ENCODE data around the gene CD3D. TPM values are rescaled to one million over a fixed set of nuclear protein-coding genes. Genes with fewer than 3 reads are reported as not detected.

Gene CD3D
- total and polyA plus RNA-seq, 2 donors (not counting 1 experiment from before 2014, with no cell fraction given) = not detected

DNA sequence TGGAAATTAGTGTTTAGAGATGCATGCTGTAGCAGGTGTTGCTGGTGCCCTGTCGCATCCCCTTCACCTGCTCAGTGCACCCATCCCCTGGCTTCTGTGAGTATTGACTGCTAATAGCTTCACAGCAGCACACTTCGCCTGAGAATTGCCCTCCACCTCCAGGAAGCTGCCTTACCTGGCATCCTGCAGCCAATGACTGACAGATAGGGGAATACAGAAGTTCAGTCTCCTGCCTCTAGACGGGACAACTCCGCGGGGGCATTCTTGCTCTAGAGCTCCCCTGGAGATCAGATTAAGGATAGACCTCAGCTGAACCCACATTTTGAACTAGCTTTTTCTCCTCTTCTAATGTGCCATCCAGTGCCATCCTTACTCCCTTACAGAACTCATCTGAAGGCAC lies 47.3 kb downstream of the CD3D start:
- no peaks in the 10 kb centered on the region for H3K36me3 ChIP-seq (ENCODE audit: control insufficient read depth, insufficient read depth, low read length)
- H2AFZ ChIP-seq (ENCODE audit: low read length) = no peak overlapping the region
- DNase-seq (ENCODE audit: low read depth in 2 of 2) = no peak
- no peak overlapping the region for H3K9ac ChIP-seq (ENCODE audit: insufficient read depth, low read length)
- no peak overlapping the region for H3K4me2 ChIP-seq (ENCODE audit: extremely low read depth, insufficient read depth, low read length)
- H3K4me3 ChIP-seq (replicated peaks in 1 of 4; ENCODE audit: control extremely low read depth in 1 of 4, insufficient read depth in 1 of 4, low read depth in 3 of 4, low read length in 4 of 4) = no peak overlapping the region
- no peaks in the 10 kb centered on the region for H3K79me2 ChIP-seq (ENCODE audit: control insufficient read depth, insufficient read depth, low read length)
- TF ChIP-seq EZH2 (IDR thresholded peaks at IDR 0.05; ENCODE audit: low read length, missing control alignments) (no peak), CTCF (conservative IDR thresholded peaks at IDR 0.05 in 1 of 2, IDR thresholded peaks at IDR 0.05 in 1 of 2; ENCODE audit: low read depth in 1 of 2, low read length in 2 of 2) (no peak)
- H4K20me1 ChIP-seq (ENCODE audit: control insufficient read depth, extremely low read depth, insufficient read depth, low read length) = no peaks in the 10 kb centered on the region
- H3K27me3 ChIP-seq (ENCODE audit: control insufficient read depth, insufficient read depth, low read length) = no peaks in the 10 kb centered on the region
- H3K9me3 ChIP-seq (ENCODE audit: control insufficient read depth, insufficient read depth, low read depth, low read length) = no peaks in the 10 kb centered on the region
- no peaks in the 10 kb centered on the region for H3K4me1 ChIP-seq (ENCODE audit: control insufficient read depth, extremely low read depth, insufficient read depth, low read length)
- H3K27ac ChIP-seq (ENCODE audit: insufficient read depth, low read length) = no peak overlapping the region

- Histone ChIP-seq H3K9me3 (ENCODE audit: control insufficient read depth, insufficient read depth, low read depth, low read length) (no peaks in the 10 kb centered on the region), H4K20me1 (ENCODE audit: control insufficient read depth, extremely low read depth, insufficient read depth, low read length) (no peaks in the 10 kb centered on the region), H3K27ac (ENCODE audit: insufficient read depth, low read length) (no peak overlapping the region), H3K79me2 (ENCODE audit: control insufficient read depth, insufficient read depth, low read length) (no peaks in the 10 kb centered on the region), H3K4me3 (replicated peaks in 1 of 4; ENCODE audit: control extremely low read depth in 1 of 4, insufficient read depth in 1 of 4, low read depth in 3 of 4, low read length in 4 of 4) (no peak overlapping the region), H2AFZ (ENCODE audit: low read length) (no peak overlapping the region), H3K9ac (ENCODE audit: insufficient read depth, low read length) (no peak overlapping the region), H3K36me3 (ENCODE audit: control insufficient read depth, insufficient read depth, low read length) (no peaks in the 10 kb centered on the region), H3K27me3 (ENCODE audit: control insufficient read depth, insufficient read depth, low read length) (no peaks in the 10 kb centered on the region), H3K4me1 (ENCODE audit: control insufficient read depth, extremely low read depth, insufficient read depth, low read length) (no peaks in the 10 kb centered on the region), H3K4me2 (ENCODE audit: extremely low read depth, insufficient read depth, low read length) (no peak overlapping the region)
- DNase-seq (ENCODE audit: low read depth in 2 of 2) = no peak
- TF ChIP-seq CTCF (conservative IDR thresholded peaks at IDR 0.05 in 1 of 2, IDR thresholded peaks at IDR 0.05 in 1 of 2; ENCODE audit: low read depth in 1 of 2, low read length in 2 of 2) (no peak), EZH2 (IDR thresholded peaks at IDR 0.05; ENCODE audit: low read length, missing control alignments) (no peak)
These were observed 48.5 kb downstream of the CD3D start for GRCh38 chr11:118294053-118294452.

DNA sequence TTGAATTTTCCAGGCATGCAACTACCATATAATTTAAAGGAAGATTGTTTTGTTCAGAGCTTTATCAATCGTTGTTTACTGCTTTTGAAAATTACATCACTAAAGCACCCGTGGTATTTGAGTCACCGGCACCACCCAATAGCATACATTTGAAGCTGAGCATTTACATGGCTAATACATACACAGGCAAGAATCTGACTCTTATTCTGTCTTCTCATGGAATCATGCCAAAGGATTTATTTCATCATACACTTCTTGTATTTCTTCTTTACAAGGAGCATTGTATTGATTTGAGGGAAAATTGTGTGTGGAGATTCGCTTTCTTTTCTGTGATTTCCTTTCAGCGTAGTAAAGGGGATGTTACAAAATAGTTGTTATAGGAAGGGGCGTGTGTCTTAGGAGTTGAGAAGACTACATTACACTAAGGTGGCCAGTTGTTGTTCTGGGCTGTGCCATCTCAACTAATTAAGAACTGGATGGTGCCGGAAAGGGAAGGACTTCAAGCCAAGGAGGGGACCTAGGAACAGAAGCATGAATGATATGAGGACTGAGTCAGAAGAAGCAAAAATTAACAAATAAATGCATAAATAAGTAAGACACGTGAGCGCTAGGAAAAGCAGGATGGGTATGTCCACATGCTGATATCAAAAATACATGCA lies 50.9 kb downstream of the CD3D start:
- H3K4me2 ChIP-seq (ENCODE audit: extremely low read depth, insufficient read depth, low read length) = no peak overlapping the region
- no peaks in the 10 kb centered on the region for H3K4me1 ChIP-seq (ENCODE audit: control insufficient read depth, extremely low read depth, insufficient read depth, low read length)
- no peaks in the 10 kb centered on the region for H3K27me3 ChIP-seq (ENCODE audit: control insufficient read depth, insufficient read depth, low read length)
- H2AFZ ChIP-seq (ENCODE audit: low read length) = no peak overlapping the region
- no peaks in the 10 kb centered on the region for H3K36me3 ChIP-seq (ENCODE audit: control insufficient read depth, insufficient read depth, low read length)
- TF ChIP-seq CTCF (conservative IDR thresholded peaks at IDR 0.05 in 1 of 2, IDR thresholded peaks at IDR 0.05 in 1 of 2; ENCODE audit: low read depth in 1 of 2, low read length in 2 of 2) = no peak
- no peak for TF ChIP-seq EZH2 (IDR thresholded peaks at IDR 0.05; ENCODE audit: low read length, missing control alignments)
- H3K79me2 ChIP-seq (ENCODE audit: control insufficient read depth, insufficient read depth, low read length) = no peaks in the 10 kb centered on the region
- no peak overlapping the region for H3K9ac ChIP-seq (ENCODE audit: insufficient read depth, low read length)
- no peaks in the 10 kb centered on the region for H4K20me1 ChIP-seq (ENCODE audit: control insufficient read depth, extremely low read depth, insufficient read depth, low read length)
- DNase-seq (ENCODE audit: low read depth in 2 of 2) = peak in 1 of 2 donors; percentile 13
- no peak overlapping the region for H3K4me3 ChIP-seq (replicated peaks in 1 of 4; ENCODE audit: control extremely low read depth in 1 of 4, insufficient read depth in 1 of 4, low read depth in 3 of 4, low read length in 4 of 4)
- H3K9me3 ChIP-seq (ENCODE audit: control insufficient read depth, insufficient read depth, low read depth, low read length) = no peaks in the 10 kb centered on the region
- H3K27ac ChIP-seq (ENCODE audit: insufficient read depth, low read length) = no peak overlapping the region

Data from fibroblast of lung (primary cell).